Measurements from ENCODE around the gene CPLX1. TPM values are rescaled to one million over a fixed set of nuclear protein-coding genes. Genes with fewer than 3 reads are reported as not detected.

Gene CPLX1
- polyA plus RNA-seq, 3 donors = not detected

- H3K36me3 ChIP-seq (replicated peaks in 1 of 2; ENCODE audit: control insufficient read depth in 1 of 2, insufficient read depth in 2 of 2, low read length in 2 of 2) = peaks cover 92 to 100% of the 10 kb centered on the region in 2 donors
- 97% methylated on average over 8 of the region's 9 CpGs for WGBS (ENCODE audit: insufficient coverage)
- no peak overlapping the region for H3K4me2 ChIP-seq (replicated peaks; ENCODE audit: extremely low read depth, low read length, poor library complexity, severe bottlenecking)
- no peak overlapping the region for H3K27ac ChIP-seq (ENCODE audit: low read depth in 1 of 2, low read length in 2 of 2)
- H3K4me3 Mint-ChIP-seq = no peak overlapping the region
- intact Hi-C loops (cut with micrococcal nuclease) = no loop called here
- no peak overlapping the region for H3K9ac ChIP-seq (ENCODE audit: insufficient read depth, low read length, poor library complexity, severe bottlenecking)
- peaks cover 77 to 93% of the 10 kb centered on the region in 2 donors for H3K36me3 Mint-ChIP-seq
- no peaks in the 10 kb centered on the region for H3K4me1 ChIP-seq (ENCODE audit: control insufficient read depth in 1 of 2, insufficient read depth in 2 of 2, low read length in 2 of 2)
- no peaks in the 10 kb centered on the region for H3K79me2 ChIP-seq (ENCODE audit: insufficient read depth, low read length)
- H3K4me3 ChIP-seq (replicated peaks in 1 of 3; ENCODE audit: low read depth in 2 of 3, low read length in 3 of 3) = no peak overlapping the region
- peaks cover 0 to 4% of the 10 kb centered on the region in 2 donors for H3K9me3 ChIP-seq (replicated peaks in 1 of 2; ENCODE audit: control insufficient read depth in 1 of 2, insufficient read depth in 1 of 2, low read length in 2 of 2)
- no peak for DNase-seq
- H3K27me3 ChIP-seq (ENCODE audit: control insufficient read depth in 2 of 2, insufficient read depth in 2 of 2, low read length in 2 of 2) = no peaks in the 10 kb centered on the region
- no peak overlapping the region for H2AFZ ChIP-seq (ENCODE audit: insufficient read depth, low read depth, low read length, poor library complexity, severe bottlenecking)
- no peaks in the 10 kb centered on the region for H3K4me1 Mint-ChIP-seq
- no peak for TF ChIP-seq CTCF (IDR thresholded peaks at IDR 0.05)
- no peaks in the 10 kb centered on the region for H3K27me3 Mint-ChIP-seq (ENCODE audit: low read depth in 3 of 3)
- H4K20me1 ChIP-seq (ENCODE audit: insufficient read depth, low read length) = peaks cover 28% of the 10 kb centered on the region
- no peak overlapping the region for H3K27ac Mint-ChIP-seq
- peaks cover 0 to 9% (median 2%) of the 10 kb centered on the region in 7 donors for H3K9me3 Mint-ChIP-seq
These were observed 45.6 kb upstream of the CPLX1 start for GRCh38 chr4:871484-871883.

- no peaks in the 10 kb centered on the region for H3K4me1 ChIP-seq (ENCODE audit: control insufficient read depth in 1 of 2, insufficient read depth in 2 of 2, low read length in 2 of 2)
- no peak overlapping the region for H3K4me3 ChIP-seq (replicated peaks in 1 of 3; ENCODE audit: low read depth in 2 of 3, low read length in 3 of 3)
- no peak overlapping the region for H3K9ac ChIP-seq (ENCODE audit: insufficient read depth, low read length, poor library complexity, severe bottlenecking)
- peaks cover 0 to 9% (median 2%) of the 10 kb centered on the region in 7 donors for H3K9me3 Mint-ChIP-seq
- no peak overlapping the region for H3K27ac ChIP-seq (ENCODE audit: low read depth in 1 of 2, low read length in 2 of 2)
- no peak for TF ChIP-seq CTCF (IDR thresholded peaks at IDR 0.05)
- no peaks in the 10 kb centered on the region for H3K27me3 Mint-ChIP-seq (ENCODE audit: low read depth in 3 of 3)
- H2AFZ ChIP-seq (ENCODE audit: insufficient read depth, low read depth, low read length, poor library complexity, severe bottlenecking) = no peak overlapping the region
- intact Hi-C loops (cut with micrococcal nuclease) = no loop called here
- H3K9me3 ChIP-seq (replicated peaks in 1 of 2; ENCODE audit: control insufficient read depth in 1 of 2, insufficient read depth in 1 of 2, low read length in 2 of 2) = peaks cover 0 to 4% of the 10 kb centered on the region in 2 donors
- H3K4me1 Mint-ChIP-seq = no peaks in the 10 kb centered on the region
- H3K27me3 ChIP-seq (ENCODE audit: control insufficient read depth in 2 of 2, insufficient read depth in 2 of 2, low read length in 2 of 2) = no peaks in the 10 kb centered on the region
- H3K4me3 Mint-ChIP-seq = no peak overlapping the region
- 98% methylated on average over 18 of the region's 20 CpGs for WGBS (ENCODE audit: insufficient coverage)
- DNase-seq = no peak
- H3K4me2 ChIP-seq (replicated peaks; ENCODE audit: extremely low read depth, low read length, poor library complexity, severe bottlenecking) = no peak overlapping the region
- H4K20me1 ChIP-seq (ENCODE audit: insufficient read depth, low read length) = peaks cover 29% of the 10 kb centered on the region
- H3K36me3 ChIP-seq (replicated peaks in 1 of 2; ENCODE audit: control insufficient read depth in 1 of 2, insufficient read depth in 2 of 2, low read length in 2 of 2) = peaks cover 92 to 100% of the 10 kb centered on the region in 2 donors
- peaks cover 76 to 93% of the 10 kb centered on the region in 2 donors for H3K36me3 Mint-ChIP-seq
- no peaks in the 10 kb centered on the region for H3K79me2 ChIP-seq (ENCODE audit: insufficient read depth, low read length)
- peak overlapping the region in 1 of 7 donors; percentile 41 for H3K27ac Mint-ChIP-seq
These were observed 45.0 kb upstream of the CPLX1 start for GRCh38 chr4:870951-871350.
